Measurements from ENCODE around the gene BABAM1. TPM values are rescaled to one million over a fixed set of nuclear protein-coding genes. Genes with fewer than 3 reads are reported as not detected.

Gene BABAM1
- total RNA-seq, 1 experiment from 2014 or later, result 93.3 TPM

DNA sequence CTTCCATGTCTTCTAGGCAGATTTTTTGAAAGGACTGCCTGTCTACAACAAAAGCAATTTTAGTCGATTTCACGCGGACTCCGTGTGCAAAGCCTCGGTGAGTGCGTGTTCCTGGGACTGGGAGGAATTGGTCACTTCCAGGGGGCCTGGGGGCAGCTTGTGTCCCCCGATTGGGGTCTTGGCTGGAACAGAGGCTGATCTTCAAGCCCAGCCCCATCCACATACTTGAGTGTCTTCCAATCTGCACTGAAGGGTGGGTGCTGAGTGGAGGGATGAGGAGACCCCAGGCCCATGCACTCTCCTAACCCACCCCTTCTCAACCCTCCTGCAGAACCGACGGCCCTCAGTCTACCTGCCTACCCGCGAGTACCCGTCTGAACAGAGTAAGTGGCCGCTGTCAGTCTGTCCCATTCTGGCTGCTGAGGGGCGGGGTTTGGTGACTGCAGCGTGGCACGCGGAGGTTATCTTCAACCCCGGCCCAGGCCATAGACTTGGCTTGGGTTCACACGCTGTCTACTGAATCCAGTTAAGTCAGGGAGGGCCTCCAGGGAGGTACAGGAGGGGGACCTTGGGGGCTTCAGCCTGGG is 46.9 kb downstream of the BABAM1 start:
- TF ChIP-seq, protein P1, sequence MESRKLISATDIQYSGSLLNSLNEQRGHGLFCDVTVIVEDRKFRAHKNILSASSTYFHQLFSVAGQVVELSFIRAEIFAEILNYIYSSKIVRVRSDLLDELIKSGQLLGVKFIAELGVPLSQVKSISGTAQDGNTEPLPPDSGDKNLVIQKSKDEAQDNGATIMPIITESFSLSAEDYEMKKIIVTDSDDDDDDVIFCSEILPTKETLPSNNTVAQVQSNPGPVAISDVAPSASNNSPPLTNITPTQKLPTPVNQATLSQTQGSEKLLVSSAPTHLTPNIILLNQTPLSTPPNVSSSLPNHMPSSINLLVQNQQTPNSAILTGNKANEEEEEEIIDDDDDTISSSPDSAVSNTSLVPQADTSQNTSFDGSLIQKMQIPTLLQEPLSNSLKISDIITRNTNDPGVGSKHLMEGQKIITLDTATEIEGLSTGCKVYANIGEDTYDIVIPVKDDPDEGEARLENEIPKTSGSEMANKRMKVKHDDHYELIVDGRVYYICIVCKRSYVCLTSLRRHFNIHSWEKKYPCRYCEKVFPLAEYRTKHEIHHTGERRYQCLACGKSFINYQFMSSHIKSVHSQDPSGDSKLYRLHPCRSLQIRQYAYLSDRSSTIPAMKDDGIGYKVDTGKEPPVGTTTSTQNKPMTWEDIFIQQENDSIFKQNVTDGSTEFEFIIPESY (IDR thresholded peaks at IDR 0.05; ENCODE audit: extremely low read depth, insufficient replicate concordance, low read length), result no peak
- no peak for TF ChIP-seq JUND (IDR thresholded peaks at IDR 0.05)
- no peak for TF ChIP-seq SP1 (IDR thresholded peaks at IDR 0.05; ENCODE audit: low read depth)
- no peak for TF ChIP-seq ZNF274 (IDR thresholded peaks at IDR 0.05; ENCODE audit: low read depth, low read length)
- TF ChIP-seq POLR2A (IDR thresholded peaks at IDR 0.05; ENCODE audit: borderline replicate concordance, extremely low read depth, insufficient read depth, insufficient read length), result no peak
- TF ChIP-seq RAD21 (IDR thresholded peaks at IDR 0.05; ENCODE audit: low read depth), result no peak
- no peak for TF ChIP-seq ELF1 (IDR thresholded peaks at IDR 0.05; ENCODE audit: borderline replicate concordance, low read depth)
- TF ChIP-seq YY1 (IDR thresholded peaks at IDR 0.05; ENCODE audit: extremely low read depth, insufficient replicate concordance, low read depth, low read length), result no peak
- no peak for TF ChIP-seq ZFX (IDR thresholded peaks at IDR 0.05)
- TF ChIP-seq CBX3 (IDR thresholded peaks at IDR 0.05; ENCODE audit: low read depth), result no peak
- TF ChIP-seq, protein P2, sequence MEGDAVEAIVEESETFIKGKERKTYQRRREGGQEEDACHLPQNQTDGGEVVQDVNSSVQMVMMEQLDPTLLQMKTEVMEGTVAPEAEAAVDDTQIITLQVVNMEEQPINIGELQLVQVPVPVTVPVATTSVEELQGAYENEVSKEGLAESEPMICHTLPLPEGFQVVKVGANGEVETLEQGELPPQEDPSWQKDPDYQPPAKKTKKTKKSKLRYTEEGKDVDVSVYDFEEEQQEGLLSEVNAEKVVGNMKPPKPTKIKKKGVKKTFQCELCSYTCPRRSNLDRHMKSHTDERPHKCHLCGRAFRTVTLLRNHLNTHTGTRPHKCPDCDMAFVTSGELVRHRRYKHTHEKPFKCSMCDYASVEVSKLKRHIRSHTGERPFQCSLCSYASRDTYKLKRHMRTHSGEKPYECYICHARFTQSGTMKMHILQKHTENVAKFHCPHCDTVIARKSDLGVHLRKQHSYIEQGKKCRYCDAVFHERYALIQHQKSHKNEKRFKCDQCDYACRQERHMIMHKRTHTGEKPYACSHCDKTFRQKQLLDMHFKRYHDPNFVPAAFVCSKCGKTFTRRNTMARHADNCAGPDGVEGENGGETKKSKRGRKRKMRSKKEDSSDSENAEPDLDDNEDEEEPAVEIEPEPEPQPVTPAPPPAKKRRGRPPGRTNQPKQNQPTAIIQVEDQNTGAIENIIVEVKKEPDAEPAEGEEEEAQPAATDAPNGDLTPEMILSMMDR (IDR thresholded peaks at IDR 0.05 in 2 of 3, conservative IDR thresholded peaks at IDR 0.05 in 1 of 3; ENCODE audit: borderline replicate concordance in 1 of 3, insufficient read depth in 1 of 3, low read depth in 2 of 3, low read length in 2 of 3), result no peak
- TF ChIP-seq SIN3A (IDR thresholded peaks at IDR 0.05; ENCODE audit: low read depth), result no peak
- TF ChIP-seq, protein P3, sequence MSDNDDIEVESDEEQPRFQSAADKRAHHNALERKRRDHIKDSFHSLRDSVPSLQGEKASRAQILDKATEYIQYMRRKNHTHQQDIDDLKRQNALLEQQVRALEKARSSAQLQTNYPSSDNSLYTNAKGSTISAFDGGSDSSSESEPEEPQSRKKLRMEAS (IDR thresholded peaks at IDR 0.05), result no peak
- no peak for TF ChIP-seq SRF (IDR thresholded peaks at IDR 0.05; ENCODE audit: low read depth)
- no peak for TF ChIP-seq CEBPB (IDR thresholded peaks at IDR 0.05; ENCODE audit: low read depth)
- no peak for TF ChIP-seq TCF7L2 (IDR thresholded peaks at IDR 0.05; ENCODE audit: borderline replicate concordance, extremely low read depth, insufficient read depth, insufficient read length)
- TF ChIP-seq, protein P4, sequence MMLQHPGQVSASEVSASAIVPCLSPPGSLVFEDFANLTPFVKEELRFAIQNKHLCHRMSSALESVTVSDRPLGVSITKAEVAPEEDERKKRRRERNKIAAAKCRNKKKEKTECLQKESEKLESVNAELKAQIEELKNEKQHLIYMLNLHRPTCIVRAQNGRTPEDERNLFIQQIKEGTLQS (IDR thresholded peaks at IDR 0.05), result no peak
- no peak for TF ChIP-seq FOSL1 (IDR thresholded peaks at IDR 0.05; ENCODE audit: low read depth)
- TF ChIP-seq EZH2phosphoT487 (IDR thresholded peaks at IDR 0.05; ENCODE audit: borderline replicate concordance), result no peak
- TF ChIP-seq, protein P5, sequence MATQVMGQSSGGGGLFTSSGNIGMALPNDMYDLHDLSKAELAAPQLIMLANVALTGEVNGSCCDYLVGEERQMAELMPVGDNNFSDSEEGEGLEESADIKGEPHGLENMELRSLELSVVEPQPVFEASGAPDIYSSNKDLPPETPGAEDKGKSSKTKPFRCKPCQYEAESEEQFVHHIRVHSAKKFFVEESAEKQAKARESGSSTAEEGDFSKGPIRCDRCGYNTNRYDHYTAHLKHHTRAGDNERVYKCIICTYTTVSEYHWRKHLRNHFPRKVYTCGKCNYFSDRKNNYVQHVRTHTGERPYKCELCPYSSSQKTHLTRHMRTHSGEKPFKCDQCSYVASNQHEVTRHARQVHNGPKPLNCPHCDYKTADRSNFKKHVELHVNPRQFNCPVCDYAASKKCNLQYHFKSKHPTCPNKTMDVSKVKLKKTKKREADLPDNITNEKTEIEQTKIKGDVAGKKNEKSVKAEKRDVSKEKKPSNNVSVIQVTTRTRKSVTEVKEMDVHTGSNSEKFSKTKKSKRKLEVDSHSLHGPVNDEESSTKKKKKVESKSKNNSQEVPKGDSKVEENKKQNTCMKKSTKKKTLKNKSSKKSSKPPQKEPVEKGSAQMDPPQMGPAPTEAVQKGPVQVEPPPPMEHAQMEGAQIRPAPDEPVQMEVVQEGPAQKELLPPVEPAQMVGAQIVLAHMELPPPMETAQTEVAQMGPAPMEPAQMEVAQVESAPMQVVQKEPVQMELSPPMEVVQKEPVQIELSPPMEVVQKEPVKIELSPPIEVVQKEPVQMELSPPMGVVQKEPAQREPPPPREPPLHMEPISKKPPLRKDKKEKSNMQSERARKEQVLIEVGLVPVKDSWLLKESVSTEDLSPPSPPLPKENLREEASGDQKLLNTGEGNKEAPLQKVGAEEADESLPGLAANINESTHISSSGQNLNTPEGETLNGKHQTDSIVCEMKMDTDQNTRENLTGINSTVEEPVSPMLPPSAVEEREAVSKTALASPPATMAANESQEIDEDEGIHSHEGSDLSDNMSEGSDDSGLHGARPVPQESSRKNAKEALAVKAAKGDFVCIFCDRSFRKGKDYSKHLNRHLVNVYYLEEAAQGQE (IDR thresholded peaks at IDR 0.05; ENCODE audit: low read depth), result no peak
- Histone ChIP-seq H3K9me2 (ENCODE audit: insufficient read depth) (no peaks in the 10 kb centered on the region), H3K9ac (ENCODE audit: low read length) (no peak overlapping the region), H4K20me1 (ENCODE audit: insufficient read depth) (no peaks in the 10 kb centered on the region), H3K27me3 (ENCODE audit: insufficient read depth, low read length) (no peaks in the 10 kb centered on the region), H3K79me2 (ENCODE audit: insufficient read depth, low read length) (peaks cover 47% of the 10 kb centered on the region), H3K36me3 (ENCODE audit: control insufficient read depth in 1 of 2, insufficient read depth in 2 of 2, low read length in 2 of 2) (peaks cover 8 to 19% of the 10 kb centered on the region in 2 experiments), H3K4me3 (replicated peaks in 1 of 2; ENCODE audit: low read depth in 1 of 2, low read length in 2 of 2) (no peak overlapping the region), H3K27ac (ENCODE audit: low read depth, low read length) (peak overlapping the region; percentile 24; the same call in 1 of the 2 replicates), H2AFZ (ENCODE audit: low read depth, low read length, poor library complexity, severe bottlenecking) (no peak overlapping the region), H3K9me3 (ENCODE audit: control insufficient read depth in 1 of 2, insufficient read depth in 1 of 2, low read depth in 1 of 2, low read length in 2 of 2) (no peaks in the 10 kb centered on the region), H3K4me1 (ENCODE audit: control insufficient read depth in 1 of 2, insufficient read depth in 2 of 2, low read length in 2 of 2) (peaks cover 37 to 51% of the 10 kb centered on the region in 2 experiments), H3K4me2 (ENCODE audit: low read length) (no peak overlapping the region)
- ATAC-seq, result no peak
- intact Hi-C loops (cut with micrococcal nuclease), result no loop called here
- RAD21 ChIA-PET (ENCODE audit: low non-redundant PET in 1 of 2, low total read pairs in 2 of 2, uncharacterized antibody in 2 of 2, unreplicated experiment in 2 of 2), result no interaction called here
- BruUV-seq (replicated peaks), result no TSS peak
- POLR2A ChIA-PET, result no interaction called here
- CTCF ChIA-PET, result no interaction called here
- DNase-seq (ENCODE audit: low read depth, low spot score), result no peak
